Measurements from ENCODE around the gene METTL23. TPM values are rescaled to one million over a fixed set of nuclear protein-coding genes. Genes with fewer than 3 reads are reported as not detected.

METTL23 gene, protein sequence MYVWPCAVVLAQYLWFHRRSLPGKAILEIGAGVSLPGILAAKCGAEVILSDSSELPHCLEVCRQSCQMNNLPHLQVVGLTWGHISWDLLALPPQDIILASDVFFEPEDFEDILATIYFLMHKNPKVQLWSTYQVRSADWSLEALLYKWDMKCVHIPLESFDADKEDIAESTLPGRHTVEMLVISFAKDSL
- total RNA-seq = 10 to 100 TPM; 20.7 to 31.4 (median 27.0) TPM

DNA sequence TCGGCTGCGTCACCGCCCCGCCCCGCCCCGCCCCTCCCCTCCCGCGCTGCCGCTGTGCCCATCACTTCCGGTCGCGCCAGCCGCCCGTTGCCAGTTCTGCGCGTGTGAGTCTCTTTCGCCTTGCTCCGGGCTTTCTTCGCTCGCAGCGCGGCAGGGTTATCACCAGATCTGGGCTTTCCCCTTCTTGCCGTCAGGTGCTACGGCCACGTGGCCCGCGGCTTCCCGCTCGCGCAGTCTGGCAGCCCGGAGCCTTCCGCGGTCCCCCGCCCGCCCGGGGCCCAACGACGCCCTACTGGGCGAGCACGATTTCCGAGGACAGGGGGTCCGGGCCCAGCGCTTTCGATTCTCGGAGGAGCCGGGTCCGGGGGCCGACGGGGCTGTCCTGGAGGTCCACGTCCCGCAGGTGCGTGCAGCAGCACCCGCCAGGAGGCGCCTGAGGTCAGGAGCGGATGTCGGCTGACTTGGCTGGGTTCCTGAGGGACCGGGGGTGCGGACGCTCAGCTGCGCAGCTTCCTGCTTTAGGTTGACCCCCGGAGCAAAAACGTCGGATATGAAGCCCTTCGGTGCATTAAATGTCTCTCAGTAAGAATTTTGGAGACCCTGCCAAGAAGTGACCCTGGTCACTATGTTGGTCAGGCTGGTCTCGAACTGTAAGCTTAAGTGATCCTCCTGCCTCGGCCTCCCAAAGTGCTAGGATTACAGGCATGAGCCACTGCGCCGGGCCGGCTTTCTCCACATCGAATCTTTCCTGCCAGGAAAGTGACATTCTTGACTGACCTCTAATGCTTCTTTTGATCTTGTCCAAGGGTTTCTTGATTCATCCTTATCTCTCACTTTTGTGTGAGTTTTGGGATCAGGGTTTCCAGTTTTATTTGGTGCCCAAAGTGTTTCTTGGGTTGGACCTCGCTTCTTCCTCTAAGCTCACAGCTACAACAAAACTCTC is at the start of gene METTL23:
TSS of gene METTL23 (plus strand) at position 64 of the 943 bp plus-strand sequence. CDS start 2,872 bp downstream, outside the sequence.
- Histone ChIP-seq H3K9me3 (no peaks in the 10 kb centered on the region), H3K27ac (peak within 1 kb of the TSS; percentile 98 to 100 (median 99)), H3K4me1 (peaks cover 0 to 33% (median 5%) of the 10 kb centered on the region in 4 donors), H3K36me3 (peaks cover 0 to 43% (median 0%) of the 10 kb centered on the region in 3 donors), H3K27me3 (no peaks in the 10 kb centered on the region), H3K4me3 (peak within 1 kb of the TSS; percentile 86 to 98 (median 95))
- peak; percentile 85 to 95 (median 89) for DNase-seq
- TF ChIP-seq, protein P1, sequence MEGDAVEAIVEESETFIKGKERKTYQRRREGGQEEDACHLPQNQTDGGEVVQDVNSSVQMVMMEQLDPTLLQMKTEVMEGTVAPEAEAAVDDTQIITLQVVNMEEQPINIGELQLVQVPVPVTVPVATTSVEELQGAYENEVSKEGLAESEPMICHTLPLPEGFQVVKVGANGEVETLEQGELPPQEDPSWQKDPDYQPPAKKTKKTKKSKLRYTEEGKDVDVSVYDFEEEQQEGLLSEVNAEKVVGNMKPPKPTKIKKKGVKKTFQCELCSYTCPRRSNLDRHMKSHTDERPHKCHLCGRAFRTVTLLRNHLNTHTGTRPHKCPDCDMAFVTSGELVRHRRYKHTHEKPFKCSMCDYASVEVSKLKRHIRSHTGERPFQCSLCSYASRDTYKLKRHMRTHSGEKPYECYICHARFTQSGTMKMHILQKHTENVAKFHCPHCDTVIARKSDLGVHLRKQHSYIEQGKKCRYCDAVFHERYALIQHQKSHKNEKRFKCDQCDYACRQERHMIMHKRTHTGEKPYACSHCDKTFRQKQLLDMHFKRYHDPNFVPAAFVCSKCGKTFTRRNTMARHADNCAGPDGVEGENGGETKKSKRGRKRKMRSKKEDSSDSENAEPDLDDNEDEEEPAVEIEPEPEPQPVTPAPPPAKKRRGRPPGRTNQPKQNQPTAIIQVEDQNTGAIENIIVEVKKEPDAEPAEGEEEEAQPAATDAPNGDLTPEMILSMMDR (IDR thresholded peaks at IDR 0.05) = peak; percentile 69 to 83 (median 80)
- no peak for TF ChIP-seq POLR2A (IDR thresholded peaks at IDR 0.05)

DNA sequence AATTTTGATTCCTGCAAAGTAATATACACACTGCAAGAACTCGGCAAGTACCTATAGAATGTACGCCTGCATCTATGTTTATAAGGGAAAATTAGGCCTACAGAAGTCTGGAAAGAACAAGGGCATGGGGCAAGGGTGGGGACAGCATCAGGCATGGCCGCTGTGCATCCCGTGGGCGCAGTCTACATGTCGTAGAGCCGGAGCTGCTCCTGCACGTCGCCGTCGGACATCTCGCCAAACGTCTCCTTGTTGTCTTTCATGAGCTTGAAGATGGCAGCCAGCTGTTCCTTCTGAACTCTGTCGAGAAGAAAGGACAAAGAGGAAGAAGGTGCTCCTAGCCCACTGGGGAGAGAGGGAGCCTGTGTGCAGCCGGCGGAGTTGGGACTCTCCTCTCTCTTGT is 49.2 kb upstream of the METTL23 start:
- TF ChIP-seq, protein P1 (IDR thresholded peaks at IDR 0.05) = no peak
- TF ChIP-seq POLR2A (IDR thresholded peaks at IDR 0.05) = no peak
- Histone ChIP-seq H3K4me1 (peaks cover 0 to 9% (median 0%) of the 10 kb centered on the region in 4 donors), H3K27ac (peak overlapping the region in 1 of 4 donors; percentile 11)

DNA sequence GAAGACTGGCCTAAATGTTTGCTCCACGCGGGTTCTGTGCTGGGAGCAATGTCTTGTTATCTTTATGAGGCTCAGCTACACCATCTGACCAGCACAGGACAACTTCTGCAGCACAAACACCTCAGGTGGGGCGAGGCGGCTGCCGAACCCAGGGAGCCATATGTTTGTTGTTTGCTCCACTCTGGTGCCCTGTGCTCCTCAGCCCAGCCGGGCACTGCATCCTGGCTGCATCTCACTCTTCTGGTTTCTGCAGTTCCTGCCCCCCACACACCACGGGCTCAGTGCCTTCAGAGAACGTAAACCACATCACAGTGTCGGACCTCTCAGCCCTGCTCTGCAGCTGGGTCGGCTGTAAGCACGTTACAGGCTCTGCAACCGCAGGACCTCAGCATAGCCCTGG is 48.3 kb upstream of the METTL23 start:
- no peaks in the 10 kb centered on the region for H3K9me3 ChIP-seq
- H3K4me1 ChIP-seq = peaks cover 0 to 15% (median 0%) of the 10 kb centered on the region in 4 donors
- H3K27me3 ChIP-seq = no peaks in the 10 kb centered on the region
- no peaks in the 10 kb centered on the region for H3K36me3 ChIP-seq
- peak overlapping the region in 2 of 4 donors; percentile 11 to 42 for H3K27ac ChIP-seq
- H3K4me3 ChIP-seq = no peak overlapping the region
- TF ChIP-seq POLR2A (IDR thresholded peaks at IDR 0.05) = no peak
- TF ChIP-seq, protein P1 (IDR thresholded peaks at IDR 0.05) = no peak
- peak; percentile 37 to 69 (median 67) for DNase-seq

More for the DNA sequence above, 49.2 kb upstream of the METTL23 start:
- no peak for DNase-seq
- Histone ChIP-seq H3K9me3 (no peaks in the 10 kb centered on the region), H3K4me3 (no peak overlapping the region), H3K36me3 (no peaks in the 10 kb centered on the region), H3K27me3 (no peaks in the 10 kb centered on the region)

DNA sequence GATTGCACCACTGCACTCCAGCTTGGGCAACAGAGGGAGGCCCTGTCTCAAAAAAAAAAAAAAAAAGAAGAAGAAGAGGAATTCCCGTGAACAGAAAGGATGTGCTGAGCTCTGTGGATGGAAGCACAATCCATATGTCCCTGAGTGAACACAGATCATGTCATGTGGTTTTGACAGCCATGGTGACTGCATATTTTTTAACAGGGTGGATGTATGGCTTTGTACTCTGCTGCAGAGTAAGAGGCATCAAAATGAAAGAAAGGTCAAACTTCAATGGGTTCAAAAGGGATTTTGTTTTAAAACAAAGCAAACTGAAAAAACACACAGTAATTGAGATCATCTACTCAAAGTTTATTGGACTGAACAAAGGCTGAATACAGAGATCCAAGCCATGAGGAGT is 47.4 kb upstream of the METTL23 start:
- Histone ChIP-seq H3K4me1 (peaks cover 0 to 15% (median 0%) of the 10 kb centered on the region in 4 donors), H3K9me3 (no peaks in the 10 kb centered on the region), H3K27ac (no peak overlapping the region), H3K27me3 (no peaks in the 10 kb centered on the region), H3K36me3 (no peaks in the 10 kb centered on the region), H3K4me3 (no peak overlapping the region)
- DNase-seq = no peak
- no peak for TF ChIP-seq POLR2A (IDR thresholded peaks at IDR 0.05)
- TF ChIP-seq, protein P1 (IDR thresholded peaks at IDR 0.05) = no peak

DNA sequence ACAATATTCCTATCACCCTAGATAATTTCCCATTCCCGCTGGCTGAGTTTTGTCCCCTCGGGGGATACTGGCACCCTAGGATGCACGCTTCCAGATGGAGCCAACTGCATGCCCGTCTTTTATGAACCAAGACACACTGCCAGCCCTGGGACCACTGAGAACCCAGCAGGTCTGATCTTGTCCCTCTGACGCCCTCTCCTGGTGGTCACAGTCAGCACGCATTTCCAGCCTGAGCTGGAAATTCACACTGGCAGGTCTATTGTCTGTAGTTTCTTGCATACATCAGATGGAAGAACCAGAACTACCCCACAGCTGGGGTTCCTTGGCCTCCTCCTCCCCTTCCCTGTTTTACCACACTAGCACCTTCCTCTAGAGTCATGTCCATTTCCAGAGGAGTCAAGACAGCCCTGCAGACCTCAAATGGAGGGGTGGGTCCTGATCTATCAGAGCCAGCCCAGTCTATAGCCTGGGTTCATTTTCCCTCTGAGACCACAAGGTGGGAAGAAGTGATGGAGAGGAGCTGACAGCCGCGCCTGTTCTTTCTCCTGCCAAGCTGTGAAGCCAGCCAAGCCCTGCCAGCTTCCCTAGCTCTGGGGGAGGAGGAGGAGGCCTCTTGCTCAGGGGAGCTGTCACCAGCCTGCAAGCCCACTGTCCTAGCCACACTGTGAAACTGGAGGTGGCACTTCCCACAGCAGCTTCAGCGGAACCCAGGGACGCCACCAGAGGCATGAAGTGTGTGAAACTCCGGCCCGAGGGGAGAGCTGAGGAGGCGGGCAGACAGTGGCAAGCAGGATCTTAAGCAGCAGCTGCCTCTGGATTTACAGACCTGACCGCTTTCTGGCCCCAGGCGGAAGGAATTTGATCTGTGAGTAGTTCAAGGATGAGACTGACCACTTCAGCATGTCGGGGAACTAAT is 45.2 kb upstream of the METTL23 start:
- Histone ChIP-seq H3K9me3 (no peaks in the 10 kb centered on the region), H3K36me3 (no peaks in the 10 kb centered on the region), H3K27me3 (no peaks in the 10 kb centered on the region), H3K4me3 (no peak overlapping the region), H3K27ac (peak overlapping the region in 2 of 4 donors; percentile 9 to 27), H3K4me1 (peaks cover 0 to 15% (median 0%) of the 10 kb centered on the region in 4 donors)
- peak; percentile 59 to 84 (median 78) for DNase-seq
- TF ChIP-seq POLR2A (IDR thresholded peaks at IDR 0.05) = no peak
- TF ChIP-seq, protein P1 (IDR thresholded peaks at IDR 0.05) = peak; percentile 21 to 85 (median 68)

Data from Peyer's patch (tissue), 4 donors.